K562 (cell line): Measurements from ENCODE around the gene CORO6.

ENCODE experiments used
- BACH1 ChIP-seq: fragments of 200-800 bp; sonication (Bioruptor generic); IDR thresholded peaks from 2 replicates; pipeline ENCODE4 v1.6.1; 2016; ENCODE audit warnings: missing genetic modification characterization, missing compliant biosample characterization
- CTCF ChIP-seq, 3 experiments: IDR thresholded peaks in 2 of 3; conservative IDR thresholded peaks in 1 of 3; 2 replicates each; pipeline ENCODE4 v1.5.1; 2011 to 2012; ENCODE audit warnings: low read length in 3 of 3, mild to moderate bottlenecking in 3 of 3, control low read depth in 2 of 3, improper control_type of control experiment in 1 of 3, inconsistent platforms in 1 of 3, low read depth in 1 of 3, mixed read lengths in 1 of 3, moderate library complexity in 1 of 3; ENCODE audit not compliant: insufficient read depth in 2 of 3
- NFE2L1 ChIP-seq: fragments of 450-650 bp; IDR thresholded peaks from 2 replicates; pipeline ENCODE4 v1.6.1; 2016; ENCODE audit warnings: missing genetic modification characterization, low read depth, mild to moderate bottlenecking, missing compliant biosample characterization, moderate library complexity, borderline replicate concordance
- SRF ChIP-seq, 2 experiments: fragments of 250-450, 450-650 bp in 1 of 2; sonication (Bioruptor Pico) in 1 of 2; sonication (generic) in 1 of 2; formaldehyde crosslinking; IDR thresholded peaks; 2 replicates each; pipeline versions ENCODE4 v1.5.0 to v1.5.1; 2020 to 2022; ENCODE audit warnings: mild to moderate bottlenecking in 1 of 2, missing genetic modification reagents in 1 of 2
- TBP ChIP-seq: optimal IDR thresholded peaks from 2 replicates; pipeline ENCODE3; 2011; ENCODE audit warnings: low read depth, low read length, improper control_type of control experiment
- ZNF347 ChIP-seq: fragments of 450-650 bp; formaldehyde crosslinking; IDR thresholded peaks from 2 replicates; pipeline ENCODE4 v1.4.0; 2020; ENCODE audit warnings: low read depth, mild to moderate bottlenecking, moderate library complexity
- ZNF436 ChIP-seq: fragments of 250-450, 450-650 bp; sonication (Bioruptor Pico); formaldehyde crosslinking; IDR thresholded peaks from 2 replicates; pipeline ENCODE4 v1.7.0; 2020; ENCODE audit warnings: mild to moderate bottlenecking

GRCh38 chr17:29593591-29594518 is 28.9 kb downstream of the CORO6 start:
- TF ChIP-seq NFE2L1 (tag) (no peak), TBP (no peak), ZNF347 (CRISPR knock-in tag) (no peak), BACH1 (tag) (no peak), SRF (CRISPR knock-in tag; IDR thresholded peaks at IDR 0.05) (peak in 1 of 2 experiments; percentile 63; a peak in 2 of 4 replicates), ZNF436 (CRISPR knock-in tag) (no peak), CTCF (IDR thresholded peaks at IDR 0.05 in 2 of 3, conservative IDR thresholded peaks at IDR 0.05 in 1 of 3; ENCODE audit: insufficient read depth in 2 of 3, low read depth in 1 of 3, low read length in 3 of 3) (peak; percentile 49 to 60 (median 57))
